ENCODE results near the gene HOXC9. TPM values are rescaled to one million over a fixed set of nuclear protein-coding genes. Genes with fewer than 3 reads are reported as not detected.

The HOXC9 gene
- total and polyA plus RNA-seq, 4 donors: not detected

DNA sequence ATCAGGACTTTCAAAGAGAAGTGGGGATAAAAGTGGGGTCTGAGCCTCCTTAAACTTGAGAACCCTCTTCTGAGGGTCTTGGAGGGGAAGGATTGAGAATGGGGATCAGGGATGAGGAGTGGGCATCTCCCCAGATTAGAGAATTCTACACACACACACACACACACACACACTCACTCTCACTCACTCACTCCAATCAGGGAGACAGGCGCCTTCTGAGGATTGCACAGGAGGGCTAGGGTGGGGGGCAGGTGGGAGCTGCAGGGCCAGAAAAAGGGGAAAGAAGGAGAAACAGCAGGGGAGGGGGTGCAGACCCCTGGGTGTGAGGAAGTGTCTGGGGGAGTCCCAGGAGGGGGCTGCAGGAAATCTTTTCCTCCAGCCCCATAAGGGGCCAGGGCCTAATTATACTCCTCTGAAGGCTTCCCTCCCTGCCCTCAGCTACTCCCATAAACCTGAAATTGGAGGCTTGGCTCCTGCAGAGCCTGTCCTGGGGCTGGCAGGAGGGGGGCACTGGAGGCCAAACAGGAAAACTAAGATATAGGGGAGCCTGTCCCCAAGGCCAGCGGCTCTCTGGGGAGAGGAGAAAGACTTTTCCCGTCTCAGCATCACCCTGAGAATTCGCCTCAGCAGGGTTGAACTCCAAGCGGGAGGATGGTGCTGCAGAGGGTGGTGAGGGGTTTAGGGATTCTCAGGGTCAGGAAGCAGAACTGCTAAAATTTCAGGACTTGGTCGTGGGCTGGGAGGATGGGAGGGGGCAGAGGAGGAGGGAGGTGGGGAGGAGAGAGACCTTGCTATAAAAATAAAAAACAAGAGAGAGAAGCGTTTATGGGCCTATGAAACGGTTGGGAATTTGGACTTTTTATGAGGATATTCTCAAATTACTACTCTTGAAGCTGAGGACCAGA lies 1.6 kb downstream of the HOXC9 start (continued):
- TF ChIP-seq, protein P1, sequence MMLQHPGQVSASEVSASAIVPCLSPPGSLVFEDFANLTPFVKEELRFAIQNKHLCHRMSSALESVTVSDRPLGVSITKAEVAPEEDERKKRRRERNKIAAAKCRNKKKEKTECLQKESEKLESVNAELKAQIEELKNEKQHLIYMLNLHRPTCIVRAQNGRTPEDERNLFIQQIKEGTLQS (IDR thresholded peaks at IDR 0.05): no peak
- TF ChIP-seq EGR1 (IDR thresholded peaks at IDR 0.05; ENCODE audit: low read depth in 2 of 2): no peak

DNA sequence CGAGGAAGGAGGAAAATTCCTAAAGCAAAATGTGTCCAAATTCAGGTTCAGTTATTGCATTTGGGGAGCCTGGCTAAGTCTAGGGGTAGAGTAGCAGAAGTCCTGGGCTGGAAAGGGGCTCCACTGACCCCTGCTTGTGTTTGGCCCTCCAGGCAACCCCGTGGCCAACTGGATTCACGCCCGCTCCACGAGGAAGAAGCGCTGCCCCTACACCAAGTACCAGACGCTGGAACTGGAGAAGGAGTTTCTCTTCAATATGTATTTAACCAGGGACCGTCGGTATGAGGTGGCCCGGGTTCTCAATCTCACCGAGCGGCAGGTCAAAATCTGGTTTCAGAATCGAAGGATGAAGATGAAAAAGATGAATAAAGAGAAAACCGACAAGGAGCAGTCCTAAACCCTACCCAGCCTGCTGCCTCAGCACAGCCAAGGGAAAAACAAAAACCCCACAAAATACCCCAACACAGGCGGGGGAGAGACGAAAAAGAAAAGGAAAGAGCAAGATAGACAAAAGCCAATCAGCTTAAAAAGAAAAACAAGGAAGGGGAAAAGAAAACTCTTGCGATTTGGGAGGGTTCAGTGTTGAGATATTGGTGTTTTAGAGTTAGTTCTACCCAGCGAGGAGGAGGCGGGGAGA lies 2.4 kb downstream of the HOXC9 start:
- 13% methylated on average over 19 of the region's 19 CpGs for WGBS
- TF ChIP-seq EGR1 (IDR thresholded peaks at IDR 0.05; ENCODE audit: low read depth in 2 of 2) (no peak), TAF1 (conservative IDR thresholded peaks at IDR 0.05) (no peak), MAX (IDR thresholded peaks at IDR 0.05) (no peak), YY1 (IDR thresholded peaks at IDR 0.05) (no peak), RAD21 (IDR thresholded peaks at IDR 0.05) (no peak), GABPA (IDR thresholded peaks at IDR 0.05 in 1 of 2, conservative IDR thresholded peaks at IDR 0.05 in 1 of 2) (no peak), HNF4G (IDR thresholded peaks at IDR 0.05) (no peak), JUND (IDR thresholded peaks at IDR 0.05) (no peak), FOXA1 (IDR thresholded peaks at IDR 0.05) (no peak), FOXA2 (IDR thresholded peaks at IDR 0.05) (no peak), CTCF (IDR thresholded peaks at IDR 0.05; ENCODE audit: low read depth, low read length, missing input control) (no peak), SP1 (IDR thresholded peaks at IDR 0.05) (no peak), NR2F2 (IDR thresholded peaks at IDR 0.05) (no peak), RXRA (IDR thresholded peaks at IDR 0.05) (no peak), HNF4A (conservative IDR thresholded peaks at IDR 0.05) (no peak)
- TF ChIP-seq, protein P1 (IDR thresholded peaks at IDR 0.05): no peak
- TF ChIP-seq, protein P2, sequence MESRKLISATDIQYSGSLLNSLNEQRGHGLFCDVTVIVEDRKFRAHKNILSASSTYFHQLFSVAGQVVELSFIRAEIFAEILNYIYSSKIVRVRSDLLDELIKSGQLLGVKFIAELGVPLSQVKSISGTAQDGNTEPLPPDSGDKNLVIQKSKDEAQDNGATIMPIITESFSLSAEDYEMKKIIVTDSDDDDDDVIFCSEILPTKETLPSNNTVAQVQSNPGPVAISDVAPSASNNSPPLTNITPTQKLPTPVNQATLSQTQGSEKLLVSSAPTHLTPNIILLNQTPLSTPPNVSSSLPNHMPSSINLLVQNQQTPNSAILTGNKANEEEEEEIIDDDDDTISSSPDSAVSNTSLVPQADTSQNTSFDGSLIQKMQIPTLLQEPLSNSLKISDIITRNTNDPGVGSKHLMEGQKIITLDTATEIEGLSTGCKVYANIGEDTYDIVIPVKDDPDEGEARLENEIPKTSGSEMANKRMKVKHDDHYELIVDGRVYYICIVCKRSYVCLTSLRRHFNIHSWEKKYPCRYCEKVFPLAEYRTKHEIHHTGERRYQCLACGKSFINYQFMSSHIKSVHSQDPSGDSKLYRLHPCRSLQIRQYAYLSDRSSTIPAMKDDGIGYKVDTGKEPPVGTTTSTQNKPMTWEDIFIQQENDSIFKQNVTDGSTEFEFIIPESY (IDR thresholded peaks at IDR 0.05): no peak
- TF ChIP-seq, protein P3, sequence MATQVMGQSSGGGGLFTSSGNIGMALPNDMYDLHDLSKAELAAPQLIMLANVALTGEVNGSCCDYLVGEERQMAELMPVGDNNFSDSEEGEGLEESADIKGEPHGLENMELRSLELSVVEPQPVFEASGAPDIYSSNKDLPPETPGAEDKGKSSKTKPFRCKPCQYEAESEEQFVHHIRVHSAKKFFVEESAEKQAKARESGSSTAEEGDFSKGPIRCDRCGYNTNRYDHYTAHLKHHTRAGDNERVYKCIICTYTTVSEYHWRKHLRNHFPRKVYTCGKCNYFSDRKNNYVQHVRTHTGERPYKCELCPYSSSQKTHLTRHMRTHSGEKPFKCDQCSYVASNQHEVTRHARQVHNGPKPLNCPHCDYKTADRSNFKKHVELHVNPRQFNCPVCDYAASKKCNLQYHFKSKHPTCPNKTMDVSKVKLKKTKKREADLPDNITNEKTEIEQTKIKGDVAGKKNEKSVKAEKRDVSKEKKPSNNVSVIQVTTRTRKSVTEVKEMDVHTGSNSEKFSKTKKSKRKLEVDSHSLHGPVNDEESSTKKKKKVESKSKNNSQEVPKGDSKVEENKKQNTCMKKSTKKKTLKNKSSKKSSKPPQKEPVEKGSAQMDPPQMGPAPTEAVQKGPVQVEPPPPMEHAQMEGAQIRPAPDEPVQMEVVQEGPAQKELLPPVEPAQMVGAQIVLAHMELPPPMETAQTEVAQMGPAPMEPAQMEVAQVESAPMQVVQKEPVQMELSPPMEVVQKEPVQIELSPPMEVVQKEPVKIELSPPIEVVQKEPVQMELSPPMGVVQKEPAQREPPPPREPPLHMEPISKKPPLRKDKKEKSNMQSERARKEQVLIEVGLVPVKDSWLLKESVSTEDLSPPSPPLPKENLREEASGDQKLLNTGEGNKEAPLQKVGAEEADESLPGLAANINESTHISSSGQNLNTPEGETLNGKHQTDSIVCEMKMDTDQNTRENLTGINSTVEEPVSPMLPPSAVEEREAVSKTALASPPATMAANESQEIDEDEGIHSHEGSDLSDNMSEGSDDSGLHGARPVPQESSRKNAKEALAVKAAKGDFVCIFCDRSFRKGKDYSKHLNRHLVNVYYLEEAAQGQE (IDR thresholded peaks at IDR 0.05): no peak
- Histone ChIP-seq H3K9me3 (ENCODE audit: control insufficient read depth in 4 of 4, low read length in 3 of 4) (no peaks in the 10 kb centered on the region), H3K9ac (ENCODE audit: low read depth in 1 of 2, low read length in 2 of 2) (no peak overlapping the region), H3K27ac (ENCODE audit: low read depth in 1 of 2, low read length in 2 of 2) (no peak overlapping the region), H3K4me1 (ENCODE audit: control insufficient read depth in 4 of 4, insufficient read depth in 4 of 4, low read length in 3 of 4) (peaks cover 6 to 15% (median 10%) of the 10 kb centered on the region in 4 donors), H3K27me3 (ENCODE audit: control insufficient read depth in 4 of 4, insufficient read depth in 4 of 4, low read length in 3 of 4) (peaks cover 6 to 53% (median 11%) of the 10 kb centered on the region in 4 donors), H3K36me3 (ENCODE audit: control insufficient read depth in 4 of 4, insufficient read depth in 3 of 4, low read depth in 1 of 4, low read length in 3 of 4) (no peaks in the 10 kb centered on the region), H3K4me3 (ENCODE audit: low read depth in 1 of 3, low read length in 3 of 3) (no peak overlapping the region)
- DNase-seq (ENCODE audit: low spot score): no peak

Data from liver (tissue), 9 donors.